ENCODE data around the gene TP73. TPM values are rescaled to one million over a fixed set of nuclear protein-coding genes. Genes with fewer than 3 reads are reported as not detected.

TP73 gene
- total RNA-seq, 1 donor from 2014 or later: 2.2 TPM

DNA sequence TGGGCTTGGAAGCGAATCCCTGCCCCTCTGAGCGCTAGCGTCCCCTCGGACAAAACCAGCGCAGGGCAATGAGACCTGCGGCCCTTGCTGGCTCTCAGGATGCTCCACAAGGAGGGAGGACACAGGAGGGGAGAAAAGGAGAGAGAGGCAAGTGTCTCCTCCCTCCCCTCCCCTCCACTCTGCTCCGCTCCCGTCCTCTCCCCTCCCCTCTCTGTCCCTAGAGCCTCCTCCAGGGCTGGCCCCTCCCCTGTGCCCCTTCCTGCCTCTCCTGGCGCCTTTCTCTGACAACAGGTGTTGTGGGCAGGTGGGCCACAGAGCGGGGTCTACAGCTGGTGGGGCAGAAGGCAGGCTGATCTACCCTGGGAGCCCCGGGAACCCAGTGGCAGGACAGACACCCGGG is 35.2 kb downstream of the TP73 start:
- Mint-ChIP-seq H3K9me3 (ENCODE audit: low read depth) (no peaks in the 10 kb centered on the region), H3K27me3 (peaks cover 25% of the 10 kb centered on the region), H3K27ac (no peak overlapping the region), H3K36me3 (ENCODE audit: insufficient read depth) (no peaks in the 10 kb centered on the region), H3K4me1 (ENCODE audit: low read depth) (no peaks in the 10 kb centered on the region), H3K4me3 (ENCODE audit: low read depth) (no peak overlapping the region)
- DNase-seq (ENCODE audit: low spot score, unreplicated experiment): no peak
- no peak for TF ChIP-seq CTCF (IDR thresholded peaks at IDR 0.05; ENCODE audit: unreplicated experiment)

DNA sequence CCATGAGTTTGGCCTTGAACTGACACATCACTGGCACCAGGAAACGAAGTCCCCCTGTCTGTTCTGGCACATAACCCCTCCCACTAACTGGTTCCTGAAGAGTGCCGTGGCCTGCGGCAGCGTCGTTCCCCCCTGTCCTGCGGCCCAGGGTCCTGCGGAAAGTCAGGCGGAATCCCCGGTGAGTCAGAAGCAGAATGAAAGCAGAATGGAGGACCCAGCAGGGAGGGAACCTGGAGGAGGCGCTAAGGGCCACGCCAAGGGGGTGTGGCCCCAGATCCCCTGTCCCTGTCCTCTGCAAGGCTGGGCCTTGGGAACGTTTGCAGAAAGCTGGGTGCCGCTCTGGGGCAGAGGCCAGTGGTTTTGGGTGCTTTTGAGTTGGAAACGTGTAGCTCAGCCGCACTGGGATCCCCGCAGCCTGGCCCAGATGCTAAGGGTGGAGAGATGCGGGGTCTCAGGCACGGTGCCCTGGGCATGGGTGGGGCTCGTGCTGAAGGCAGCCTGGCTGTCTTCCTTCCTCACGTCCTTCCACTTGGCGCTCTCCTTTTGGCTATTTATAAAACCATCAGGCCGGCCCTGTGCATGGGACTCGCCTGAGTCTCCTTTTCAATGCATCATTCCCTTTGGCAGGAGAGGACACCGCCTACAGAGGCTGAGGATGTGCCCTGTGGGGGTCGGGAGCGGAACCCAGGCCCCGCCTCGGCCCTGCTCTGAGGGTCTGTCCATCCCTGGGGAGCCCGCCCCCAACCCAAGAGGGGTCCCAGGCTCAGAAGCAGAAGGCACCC is 36.2 kb downstream of the TP73 start:
- Mint-ChIP-seq H3K27me3 (peaks cover 18% of the 10 kb centered on the region), H3K27ac (no peak overlapping the region), H3K4me1 (ENCODE audit: low read depth) (no peaks in the 10 kb centered on the region), H3K4me3 (ENCODE audit: low read depth) (no peak overlapping the region), H3K36me3 (ENCODE audit: insufficient read depth) (no peaks in the 10 kb centered on the region), H3K9me3 (ENCODE audit: low read depth) (no peaks in the 10 kb centered on the region)
- DNase-seq (ENCODE audit: low spot score, unreplicated experiment): no peak
- TF ChIP-seq CTCF (IDR thresholded peaks at IDR 0.05; ENCODE audit: unreplicated experiment): no peak

DNA sequence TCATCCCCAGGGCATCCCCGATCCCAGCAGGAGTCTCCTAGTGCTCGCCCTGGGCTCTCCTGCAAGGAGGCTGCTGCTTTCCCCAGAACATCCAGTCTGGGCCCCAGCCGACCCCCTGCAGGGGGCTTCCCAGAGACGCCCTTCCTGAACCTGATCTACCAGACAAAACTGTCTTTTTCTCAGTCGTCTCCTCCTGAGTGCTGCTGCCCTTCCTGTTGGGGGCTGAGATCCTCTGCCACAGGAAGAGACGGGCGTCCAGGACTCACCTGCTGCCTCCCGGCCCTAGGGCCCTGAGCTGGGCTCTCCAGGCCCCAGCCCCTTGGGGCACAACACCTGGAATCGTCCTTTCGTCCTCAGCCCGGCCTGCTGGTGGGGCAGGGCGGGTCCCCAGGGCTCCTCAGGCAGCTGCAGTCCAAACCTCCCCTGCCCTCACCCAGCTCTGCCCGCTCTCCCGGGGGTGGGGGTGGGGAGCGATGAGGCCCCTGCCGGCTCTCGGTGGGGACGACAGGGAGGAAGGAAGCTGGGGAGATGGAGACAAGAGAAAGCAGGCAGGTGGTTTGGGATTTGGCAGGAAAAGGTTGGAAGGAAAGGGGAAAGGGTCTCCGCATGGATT is 36.9 kb downstream of the TP73 start:
- H3K4me1 Mint-ChIP-seq (ENCODE audit: low read depth): no peaks in the 10 kb centered on the region
- no peaks in the 10 kb centered on the region for H3K9me3 Mint-ChIP-seq (ENCODE audit: low read depth)
- no peak for DNase-seq (ENCODE audit: low spot score, unreplicated experiment)
- peaks cover 17% of the 10 kb centered on the region for H3K27me3 Mint-ChIP-seq
- no peak overlapping the region for H3K27ac Mint-ChIP-seq
- TF ChIP-seq CTCF (IDR thresholded peaks at IDR 0.05; ENCODE audit: unreplicated experiment): no peak
- no peaks in the 10 kb centered on the region for H3K36me3 Mint-ChIP-seq (ENCODE audit: insufficient read depth)
- no peak overlapping the region for H3K4me3 Mint-ChIP-seq (ENCODE audit: low read depth)

GRCh38 chr1:3690282-3691065 is 38.2 kb downstream of the TP73 start:
- Mint-ChIP-seq H3K9me3 (ENCODE audit: low read depth) (no peaks in the 10 kb centered on the region), H3K27me3 (peaks cover 15% of the 10 kb centered on the region), H3K27ac (no peak overlapping the region), H3K4me1 (ENCODE audit: low read depth) (no peaks in the 10 kb centered on the region), H3K4me3 (ENCODE audit: low read depth) (no peak overlapping the region), H3K36me3 (ENCODE audit: insufficient read depth) (no peaks in the 10 kb centered on the region)
- no peak for TF ChIP-seq CTCF (IDR thresholded peaks at IDR 0.05; ENCODE audit: unreplicated experiment)
- no peak for DNase-seq (ENCODE audit: low spot score, unreplicated experiment)

GRCh38 chr1:3691421-3692204 is 39.3 kb downstream of the TP73 start:
- H3K27ac Mint-ChIP-seq: no peak overlapping the region
- no peaks in the 10 kb centered on the region for H3K9me3 Mint-ChIP-seq (ENCODE audit: low read depth)
- no peak for TF ChIP-seq CTCF (IDR thresholded peaks at IDR 0.05; ENCODE audit: unreplicated experiment)
- H3K27me3 Mint-ChIP-seq: peaks cover 25% of the 10 kb centered on the region
- DNase-seq (ENCODE audit: low spot score, unreplicated experiment): no peak
- no peak overlapping the region for H3K4me3 Mint-ChIP-seq (ENCODE audit: low read depth)
- no peaks in the 10 kb centered on the region for H3K36me3 Mint-ChIP-seq (ENCODE audit: insufficient read depth)
- H3K4me1 Mint-ChIP-seq (ENCODE audit: low read depth): no peaks in the 10 kb centered on the region
